H1 (cell line): ENCODE results near the gene CCDC63. TPM values are rescaled to one million over a fixed set of nuclear protein-coding genes. Genes with fewer than 3 reads are reported as not detected.
A peak's percentile ranks its signal among the peaks of the same experiment; 100 is the strongest.

Source experiments
- CTCF ChIA-PET: fragments of 300-600 bp; sonication (Branson Sonifier 250); formaldehyde crosslinking; loops from one replicate; lab custom pipeline; 2021; ENCODE audit not compliant: partially characterized antibody; lab: Charles Lee
- POLR2A ChIA-PET: fragments of 300-600 bp; sonication (Branson Sonifier 250); formaldehyde crosslinking; loops from one replicate; lab custom pipeline; 2021; ENCODE audit warnings: inconsistent platforms; ENCODE audit not compliant: partially characterized antibody; lab: Charles Lee
- DNase-seq, 2 experiments: peaks; one replicate each; pipeline versions ENCODE4 v3.0.0 to v3.0.0-alpha.2; 2010 to 2022; ENCODE audit warnings: low spot score in 2 of 2, low read depth in 1 of 2, mixed read lengths in 1 of 2
- FAIRE-seq: peaks from 2 replicates; lab custom pipeline; 2011; peaks lifted over from hg19 to GRCh38; lab: Jason Lieb, UNC
- H2AFZ ChIP-seq: 2 replicates; pipeline ENCODE4 v1.8.1; 2012; ENCODE audit warnings: low read length, inconsistent platforms
- H2AK5ac ChIP-seq: 2 replicates; pipeline ENCODE4 v1.6.1; 2013; ENCODE audit warnings: low read depth, low read length
- H2BK120ac ChIP-seq: replicated peaks from 2 replicates; pipeline ENCODE3; 2013; ENCODE audit warnings: low read depth, low read length, inconsistent platforms
- H2BK12ac ChIP-seq: 2 replicates; pipeline ENCODE4 v1.6.1; 2013; ENCODE audit warnings: low read depth, low read length
- H2BK15ac ChIP-seq: 2 replicates; pipeline ENCODE4 v1.6.1; 2013; ENCODE audit warnings: low read length
- H2BK20ac ChIP-seq: 2 replicates; pipeline ENCODE4 v1.6.1; 2013; ENCODE audit warnings: low read length
- H2BK5ac ChIP-seq: 2 replicates; pipeline ENCODE4 v1.6.1; 2013; ENCODE audit warnings: low read depth, low read length
- H3K14ac ChIP-seq: 2 replicates; pipeline ENCODE4 v1.6.1; 2013; ENCODE audit warnings: inconsistent platforms; ENCODE audit not compliant: insufficient read length
- H3K18ac ChIP-seq: 2 replicates; pipeline ENCODE4 v1.6.1; 2013; ENCODE audit warnings: low read length; ENCODE audit errors: extremely low read depth
- H3K23ac ChIP-seq: 2 replicates; pipeline ENCODE4 v1.6.1; 2013; ENCODE audit warnings: inconsistent platforms; ENCODE audit not compliant: insufficient read length
- H3K23me2 ChIP-seq: 2 replicates; pipeline ENCODE4 v1.6.1; 2013; ENCODE audit warnings: low read depth, low read length
- H3K27ac ChIP-seq: 2 replicates; pipeline ENCODE4 v1.6.1; 2011; ENCODE audit warnings: low read depth, low read length, inconsistent platforms
- H3K27me3 ChIP-seq, 4 experiments: replicated peaks in 1 of 4; 1 replicate in 1 of 4; 2 replicates in 3 of 4; pipeline versions ENCODE4 v1.6.1 to v1.8.1; 2011 to 2013; ENCODE audit warnings: low read length in 3 of 4, mild to moderate bottlenecking in 3 of 4, inconsistent platforms in 2 of 4, mixed read lengths in 2 of 4, moderate library complexity in 1 of 4; ENCODE audit not compliant: control insufficient read depth in 3 of 4, insufficient read depth in 3 of 4; ENCODE audit errors: extremely low read depth in 1 of 4
- H3K36me3 ChIP-seq, 4 experiments: 2 replicates each; pipeline versions ENCODE4 v1.6.1 to v1.8.1; 2011 to 2013; ENCODE audit warnings: mild to moderate bottlenecking in 4 of 4, low read length in 3 of 4, moderate library complexity in 2 of 4, control low read depth in 1 of 4, inconsistent platforms in 1 of 4; ENCODE audit not compliant: insufficient read depth in 4 of 4, control insufficient read depth in 2 of 4
- H3K4ac ChIP-seq: replicated peaks from 2 replicates; pipeline ENCODE3; 2013; ENCODE audit warnings: low read length, low read depth, mixed read lengths, inconsistent platforms; ENCODE audit not compliant: insufficient read length
- H3K4me1 ChIP-seq, 4 experiments: replicated peaks in 1 of 4; 1 replicate in 1 of 4; 2 replicates in 3 of 4; pipeline versions ENCODE4 v1.6.1 to v1.8.1; 2011 to 2013; ENCODE audit warnings: low read length in 3 of 4, inconsistent platforms in 2 of 4, mixed read lengths in 1 of 4; ENCODE audit not compliant: insufficient read depth in 4 of 4, control insufficient read depth in 3 of 4
- H3K4me2 ChIP-seq, 2 experiments: 2 replicates each; pipeline versions ENCODE4 v1.6.1 to v1.8.1; 2011 to 2013; ENCODE audit warnings: low read depth in 2 of 2, low read length in 2 of 2, control low read depth in 1 of 2, inconsistent platforms in 1 of 2, mild to moderate bottlenecking in 1 of 2; ENCODE audit not compliant: insufficient read depth in 1 of 2
- H3K4me3 ChIP-seq, 4 experiments: fragments of 200-600, 300-600 bp in 1 of 4; sonication (generic), shearing (Covaris generic), sonication (Bioruptor Twin) in 1 of 4; 2 replicates each; pipeline versions ENCODE4 v1.5.1 to v1.8.1; 2011 to 2016; ENCODE audit warnings: low read length in 4 of 4, low read depth in 3 of 4, control low read depth in 2 of 4, inconsistent platforms in 2 of 4, mild to moderate bottlenecking in 2 of 4, mixed read lengths in 1 of 4, moderate library complexity in 1 of 4; ENCODE audit not compliant: insufficient read depth in 2 of 4; ENCODE audit errors: extremely low read depth in 1 of 4
- H3K56ac ChIP-seq: replicated peaks from 2 replicates; pipeline ENCODE3; 2013; ENCODE audit warnings: low read depth, mild to moderate bottlenecking, mixed read lengths, low read length, inconsistent platforms; ENCODE audit not compliant: insufficient read length
- H3K79me1 ChIP-seq: 2 replicates; pipeline ENCODE4 v1.6.1; 2013; ENCODE audit warnings: low read depth, low read length, control low read depth
- H3K79me2 ChIP-seq, 2 experiments: 2 replicates each; pipeline versions ENCODE4 v1.6.1 to v1.8.1; 2012 to 2013; ENCODE audit warnings: low read length in 2 of 2, mild to moderate bottlenecking in 2 of 2, inconsistent platforms in 1 of 2; ENCODE audit not compliant: insufficient read depth in 2 of 2, control insufficient read depth in 1 of 2
- H3K9ac ChIP-seq, 4 experiments: replicated peaks in 1 of 4; 1 replicate in 1 of 4; 2 replicates in 3 of 4; pipeline versions ENCODE4 v1.6.1 to v1.8.1; 2011 to 2013; ENCODE audit warnings: low read depth in 3 of 4, low read length in 3 of 4, control low read depth in 2 of 4, mild to moderate bottlenecking in 2 of 4, moderate library complexity in 2 of 4, inconsistent platforms in 1 of 4; ENCODE audit errors: extremely low read depth in 1 of 4
- H3K9me3 ChIP-seq, 2 experiments: 2 replicates each; pipeline versions ENCODE4 v1.6.1 to v1.8.1; 2012 to 2013; ENCODE audit warnings: mild to moderate bottlenecking in 2 of 2, moderate library complexity in 2 of 2, control low read depth in 1 of 2, inconsistent platforms in 1 of 2, low read depth in 1 of 2, low read length in 1 of 2, mixed read lengths in 1 of 2; ENCODE audit not compliant: insufficient read depth in 2 of 2
- H4K20me1 ChIP-seq, 2 experiments: replicated peaks in 1 of 2; 2 replicates each; pipeline versions ENCODE3 to v1.8.1; 2011 to 2013; ENCODE audit warnings: inconsistent platforms in 2 of 2, low read length in 2 of 2, mild to moderate bottlenecking in 1 of 2; ENCODE audit not compliant: insufficient read depth in 2 of 2, control insufficient read depth in 1 of 2
- H4K5ac ChIP-seq: 2 replicates; pipeline ENCODE4 v1.6.1; 2013; ENCODE audit warnings: low read length, low read depth, mixed read lengths, inconsistent platforms; ENCODE audit not compliant: insufficient read length
- H4K8ac ChIP-seq: 2 replicates; pipeline ENCODE4 v1.8.0; 2013; ENCODE audit warnings: mild to moderate bottlenecking, moderate library complexity, low read length, inconsistent platforms; ENCODE audit not compliant: insufficient read depth; ENCODE audit errors: extremely low read depth
- H4K91ac ChIP-seq: replicated peaks from 2 replicates; pipeline ENCODE3; 2013; ENCODE audit warnings: low read length, mixed read lengths, inconsistent platforms; ENCODE audit not compliant: insufficient read length
- BRCA1 ChIP-seq: IDR thresholded peaks from 2 replicates; pipeline ENCODE4 v1.6.1; 2012; ENCODE audit warnings: low read depth, low read length, improper control_type of control experiment
- CBX8 ChIP-seq: fragments of 300-800, 300-1000 bp; sonication (generic); IDR thresholded peaks from 2 replicates; pipeline ENCODE4 v1.7.1; 2016; ENCODE audit warnings: low read depth, low read length, borderline replicate concordance
- CHD2 ChIP-seq: IDR thresholded peaks from 2 replicates; pipeline ENCODE4 v1.6.1; 2012; ENCODE audit warnings: low read length, improper control_type of control experiment
- HDAC2 ChIP-seq, 2 experiments: fragments of 300-600 bp in 1 of 2; sonication (generic) in 1 of 2; IDR thresholded peaks; 2 replicates each; pipeline ENCODE4 v1.6.1; 2011 to 2012; ENCODE audit warnings: low read depth in 2 of 2, low read length in 2 of 2, mild to moderate bottlenecking in 2 of 2, moderate library complexity in 2 of 2, borderline replicate concordance in 1 of 2, inconsistent platforms in 1 of 2
- POLR2A ChIP-seq, 2 experiments: IDR thresholded peaks; 1 replicate in 1 of 2; 2 replicates in 1 of 2; pipeline ENCODE4 v1.6.1; 2011; ENCODE audit warnings: low read depth in 2 of 2, low read length in 2 of 2, mild to moderate bottlenecking in 2 of 2; ENCODE audit errors: control extremely low read depth in 1 of 2
- POLR2AphosphoS5 ChIP-seq: IDR thresholded peaks from 2 replicates; pipeline ENCODE4 v1.6.1; 2011; ENCODE audit warnings: low read depth, low read length
- TAF1 ChIP-seq: IDR thresholded peaks from 2 replicates; pipeline ENCODE4 v1.6.1; 2011; ENCODE audit warnings: mild to moderate bottlenecking, low read depth, low read length
- WGBS, 2 experiments: shearing (Covaris generic) in 1 of 2; methylation state at CpG; one replicate each; pipeline versions ENCODE4 v1.1.6 to v1.1.7; 2013 to 2015; ENCODE audit warnings: low lambda C conversion rate in 2 of 2, mixed read lengths in 2 of 2, inconsistent platforms in 1 of 2, low coverage in 1 of 2, missing lambda C conversion rate in 1 of 2; ENCODE audit not compliant: insufficient replicate concordance in 2 of 2, insufficient coverage in 1 of 2, insufficient read length in 1 of 2; ENCODE audit errors: extremely low coverage in 1 of 2, missing lambda C conversion rate in 1 of 2; 5-methylcytosine and 5-hydroxymethylcytosine counted together
- polyA plus RNA-seq, 7 experiments: library from polyadenylated mRNA; depleted of rRNA in 3 of 7; stranded (reverse) in 5 of 7; unstranded in 2 of 7; fragments of >200 nt in 5 of 7; fragments of 200-250 nt in 2 of 7; gene quantifications; 1 replicate in 5 of 7; 2 replicates in 1 of 7; 4 replicates in 1 of 7; pipeline versions ENCODE4 v1.2.1 to v1.2.3, GENCODE V29; 2011 to 2013; ENCODE audit warnings: missing spikeins in 2 of 7, mixed read lengths in 2 of 7
- total RNA-seq: library from RNA; stranded (reverse); fragmentation: NEBNext Ultra II Directional; extraction: Animal tissue kit (Norgen Biotek cat#: 25700); gene quantifications from 2 replicates; pipeline ENCODE4 v1.2.1, GENCODE V29; 2021
- TF ChIP-seq, protein P1 (sequence below): IDR thresholded peaks from 2 replicates; pipeline ENCODE4 v1.6.1; 2012; ENCODE audit warnings: low read length, inconsistent platforms
- TF ChIP-seq, protein P2 (sequence below): IDR thresholded peaks from 2 replicates; pipeline ENCODE4 v1.6.1; 2012; ENCODE audit warnings: inconsistent platforms

Gene CCDC63
- total and polyA plus RNA-seq, 2 of the 8 experiments (the other 6 are each of a cell fraction or from before 2014, with no cell fraction given): 0.42 to 0.93 TPM

GRCh38 chr12:110936367-110937103 is 89.7 kb downstream of the CCDC63 start:
- POLR2A ChIA-PET: interaction anchor here (0.6 to 3.6 kb wide), 24 partner anchors 9 to 354 kb away, joined by 3 to 24 read pairs (median 4); no protein-coding TSS in a partner anchor
- CTCF ChIA-PET: interaction anchor here (0.5 to 2.2 kb wide), 19 partner anchors 8 to 362 kb away, joined by 3 to 7 read pairs (median 4); partner anchors contain the start of genes CCDC63 and TCTN1
- peak in 1 of 2 experiments; percentile 79; a peak in 2 of 3 replicates for TF ChIP-seq POLR2A (IDR thresholded peaks at IDR 0.05; ENCODE audit: control extremely low read depth in 1 of 2, low read depth in 2 of 2, low read length in 2 of 2)
- TF ChIP-seq, protein P1, sequence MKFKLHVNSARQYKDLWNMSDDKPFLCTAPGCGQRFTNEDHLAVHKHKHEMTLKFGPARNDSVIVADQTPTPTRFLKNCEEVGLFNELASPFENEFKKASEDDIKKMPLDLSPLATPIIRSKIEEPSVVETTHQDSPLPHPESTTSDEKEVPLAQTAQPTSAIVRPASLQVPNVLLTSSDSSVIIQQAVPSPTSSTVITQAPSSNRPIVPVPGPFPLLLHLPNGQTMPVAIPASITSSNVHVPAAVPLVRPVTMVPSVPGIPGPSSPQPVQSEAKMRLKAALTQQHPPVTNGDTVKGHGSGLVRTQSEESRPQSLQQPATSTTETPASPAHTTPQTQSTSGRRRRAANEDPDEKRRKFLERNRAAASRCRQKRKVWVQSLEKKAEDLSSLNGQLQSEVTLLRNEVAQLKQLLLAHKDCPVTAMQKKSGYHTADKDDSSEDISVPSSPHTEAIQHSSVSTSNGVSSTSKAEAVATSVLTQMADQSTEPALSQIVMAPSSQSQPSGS: peak; percentile 77
- TF ChIP-seq CBX8: no peak
- TF ChIP-seq TAF1: peak; percentile 74
- no peak for TF ChIP-seq BRCA1
- no peak for TF ChIP-seq HDAC2 (IDR thresholded peaks at IDR 0.05; ENCODE audit: borderline replicate concordance in 1 of 2, low read depth in 2 of 2, low read length in 2 of 2)
- peak; percentile 77 for TF ChIP-seq POLR2AphosphoS5
- peak; percentile 51; the same call in 1 of the 2 replicates for TF ChIP-seq CHD2
- TF ChIP-seq, protein P2, sequence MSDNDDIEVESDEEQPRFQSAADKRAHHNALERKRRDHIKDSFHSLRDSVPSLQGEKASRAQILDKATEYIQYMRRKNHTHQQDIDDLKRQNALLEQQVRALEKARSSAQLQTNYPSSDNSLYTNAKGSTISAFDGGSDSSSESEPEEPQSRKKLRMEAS: peak; percentile 33; the same call in 1 of the 2 replicates

More at GRCh38 chr12:110936367-110937103, 89.7 kb downstream of the CCDC63 start:
- no peak overlapping the region for H3K14ac ChIP-seq
- no peak overlapping the region for H3K56ac ChIP-seq
- H3K18ac ChIP-seq: 0 out of 2 replicates have a peak overlapping the region, but pooled peaks have one; percentile 17
- H3K79me2 ChIP-seq: peaks cover 0 to 2% of the 10 kb centered on the region in 2 experiments; a peak in 1 of 4 replicates
- FAIRE-seq (peak; percentile 94), DNase-seq (peak in 1 of 2 experiments; percentile 75)
- no peaks in the 10 kb centered on the region for H3K9me3 ChIP-seq
- H2BK5ac ChIP-seq: peak overlapping the region; percentile 95
- H3K4me1 ChIP-seq: peaks cover 3 to 20% (median 15%) of the 10 kb centered on the region in 4 experiments
- no peak overlapping the region for H2BK15ac ChIP-seq
- H3K23ac ChIP-seq: no peak overlapping the region
- peak overlapping the region; percentile 41 for H4K5ac ChIP-seq
- 13% methylated on average over 13 of the region's 13 CpGs; no CpG with 5 or more reads in 1 of the 2 experiments for WGBS, 2 experiments
- peak overlapping the region in 1 of 4 experiments; percentile 29; a peak in 2 of 7 replicates for H3K9ac ChIP-seq
- H3K4me3 ChIP-seq: peak overlapping the region; percentile 7 to 57 (median 26); a peak in 5 of 8 replicates
- H3K23me2 ChIP-seq: no peaks in the 10 kb centered on the region
- no peak overlapping the region; the same call in 1 of the 2 replicates for H2BK20ac ChIP-seq
- no peak overlapping the region; the same call in 1 of the 2 replicates for H2BK12ac ChIP-seq
- H4K8ac ChIP-seq: no peak overlapping the region
- H4K20me1 ChIP-seq: peaks cover 0 to 6% of the 10 kb centered on the region in 2 experiments
- H3K27ac ChIP-seq: peak overlapping the region; percentile 76
- H3K4me2 ChIP-seq: peak overlapping the region; percentile 71 to 79
- H2BK120ac ChIP-seq: peak overlapping the region; percentile 8
- no peak overlapping the region for H2AFZ ChIP-seq
- no peaks in the 10 kb centered on the region for H3K36me3 ChIP-seq
- peaks cover 0 to 2% (median 0%) of the 10 kb centered on the region in 4 experiments; a peak in 3 of 7 replicates for H3K27me3 ChIP-seq
- H3K79me1 ChIP-seq: no peaks in the 10 kb centered on the region
- H4K91ac ChIP-seq: peak overlapping the region; percentile 38
- no peak overlapping the region for H3K4ac ChIP-seq
- no peak overlapping the region; the same call in 1 of the 2 replicates for H2AK5ac ChIP-seq
